Measurements from ENCODE around the gene DGKZ.

Gene DGKZ

DNA sequence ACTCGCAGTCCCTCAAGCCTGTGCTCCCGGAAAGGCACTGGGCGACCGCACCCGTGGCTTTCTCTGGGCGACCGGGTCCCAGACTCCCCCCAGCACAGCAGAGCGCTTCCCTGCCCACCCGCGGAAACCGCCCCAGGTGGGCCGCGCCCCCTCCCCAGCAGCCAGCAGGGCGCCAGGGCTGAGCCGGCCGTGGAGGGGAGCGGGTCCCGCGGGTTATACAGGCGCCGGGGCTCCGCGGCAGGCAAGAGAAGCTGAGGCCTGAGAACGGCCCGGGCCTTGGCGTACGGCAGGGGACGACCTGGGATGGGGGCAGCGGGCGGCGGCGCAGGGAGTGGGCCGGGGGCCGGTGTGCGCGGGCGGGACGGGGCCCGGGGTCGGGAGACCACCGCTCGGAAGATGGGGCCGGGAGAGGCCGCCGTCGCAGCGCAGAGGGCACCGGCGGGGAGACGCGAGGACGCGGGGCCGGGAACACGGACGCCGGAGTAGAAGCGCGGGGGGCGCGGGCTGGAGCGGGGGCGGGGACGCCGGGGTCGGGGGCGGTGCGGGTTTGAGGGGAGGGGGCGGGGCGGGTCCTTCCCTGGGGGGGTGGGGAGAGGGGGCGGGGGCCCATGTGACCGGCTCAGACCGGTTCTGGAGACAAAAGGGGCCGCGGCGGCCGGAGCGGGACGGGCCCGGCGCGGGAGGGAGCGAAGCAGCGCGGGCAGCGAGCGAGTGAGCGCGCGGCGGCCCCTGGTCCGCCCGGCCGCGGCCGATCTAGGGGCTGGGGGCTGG lies 34.0 kb downstream of the DGKZ start, which contains the start of gene MDK:
MDK (plus strand) TSS at position 622 of the 771 bp plus-strand sequence. CDS start 389 bp downstream, outside the sequence.
- no peak for DNase-seq (ENCODE audit: low read depth in 3 of 3)

DNA sequence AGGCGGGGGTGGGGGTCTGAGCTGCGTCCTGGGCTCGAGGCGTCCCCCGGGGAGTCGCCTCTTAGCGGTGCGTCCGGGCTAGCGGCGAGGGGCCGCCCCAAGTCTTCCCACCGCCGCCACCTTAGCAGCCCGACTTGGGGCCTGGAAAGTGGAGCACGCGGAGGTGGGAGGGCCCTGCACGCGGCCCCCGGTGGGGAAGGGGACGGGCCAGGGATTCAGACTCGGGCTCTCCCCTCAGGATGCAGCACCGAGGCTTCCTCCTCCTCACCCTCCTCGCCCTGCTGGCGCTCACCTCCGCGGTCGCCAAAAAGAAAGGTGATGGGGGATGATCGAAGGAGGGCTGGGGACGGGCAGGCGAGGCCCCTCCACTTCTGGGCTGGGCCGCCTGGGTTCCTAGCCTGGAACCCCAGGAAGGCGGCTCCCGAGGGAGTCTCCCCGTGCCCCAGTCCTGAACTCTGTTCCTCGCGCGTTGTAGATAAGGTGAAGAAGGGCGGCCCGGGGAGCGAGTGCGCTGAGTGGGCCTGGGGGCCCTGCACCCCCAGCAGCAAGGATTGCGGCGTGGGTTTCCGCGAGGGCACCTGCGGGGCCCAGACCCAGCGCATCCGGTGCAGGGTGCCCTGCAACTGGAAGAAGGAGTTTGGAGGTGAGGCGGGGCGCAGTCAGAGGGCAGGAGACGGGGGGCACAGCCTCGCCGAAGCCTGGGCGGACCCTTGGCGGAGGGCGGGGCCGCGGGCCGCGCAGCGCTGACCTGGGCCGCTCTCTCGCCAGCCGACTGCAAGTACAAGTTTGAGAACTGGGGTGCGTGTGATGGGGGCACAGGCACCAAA lies 34.8 kb downstream of the DGKZ start:
- no peak for DNase-seq (ENCODE audit: low read depth in 3 of 3)

DNA sequence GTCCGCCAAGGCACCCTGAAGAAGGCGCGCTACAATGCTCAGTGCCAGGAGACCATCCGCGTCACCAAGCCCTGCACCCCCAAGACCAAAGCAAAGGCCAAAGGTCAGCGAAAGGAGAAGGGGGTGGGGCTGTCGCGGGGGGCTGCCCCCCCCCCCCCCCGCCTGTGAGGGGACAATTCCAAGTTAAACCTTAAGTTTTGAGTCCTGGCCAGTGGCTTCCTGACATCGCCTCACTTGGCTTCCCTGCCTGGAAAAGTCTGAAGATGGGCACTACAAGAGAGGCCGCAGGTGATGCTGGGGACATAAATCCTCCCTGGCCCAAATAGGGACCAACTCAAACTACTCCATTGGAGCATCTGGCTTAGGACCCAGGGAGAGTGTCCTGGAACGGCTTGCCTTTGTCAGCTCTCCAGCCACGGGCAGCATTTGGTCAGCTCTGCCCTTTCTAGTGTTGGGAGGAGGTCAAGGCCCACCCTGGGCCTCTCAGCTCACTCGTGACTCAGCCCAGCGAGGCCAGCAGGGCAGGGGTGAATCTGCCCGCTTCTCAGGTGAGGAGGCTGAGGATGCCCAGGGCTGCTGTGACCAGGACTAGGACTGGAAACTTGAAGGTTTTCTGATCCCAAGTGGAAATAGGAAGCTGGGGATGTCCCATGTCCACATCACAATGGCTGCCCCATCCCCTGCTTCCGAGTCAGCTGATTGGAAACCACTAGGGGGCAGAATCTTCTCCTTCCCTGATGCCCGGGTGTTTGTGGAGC lies 35.6 kb downstream of the DGKZ start:
- DNase-seq (ENCODE audit: low read depth in 3 of 3): no peak

DNA sequence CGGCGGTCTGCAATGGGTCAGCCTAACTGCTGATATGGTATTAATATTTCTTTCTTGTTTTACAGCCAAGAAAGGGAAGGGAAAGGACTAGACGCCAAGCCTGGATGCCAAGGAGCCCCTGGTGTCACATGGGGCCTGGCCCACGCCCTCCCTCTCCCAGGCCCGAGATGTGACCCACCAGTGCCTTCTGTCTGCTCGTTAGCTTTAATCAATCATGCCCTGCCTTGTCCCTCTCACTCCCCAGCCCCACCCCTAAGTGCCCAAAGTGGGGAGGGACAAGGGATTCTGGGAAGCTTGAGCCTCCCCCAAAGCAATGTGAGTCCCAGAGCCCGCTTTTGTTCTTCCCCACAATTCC lies 36.1 kb downstream of the DGKZ start:
- DNase-seq (ENCODE audit: low read depth in 3 of 3): no peak

DNA sequence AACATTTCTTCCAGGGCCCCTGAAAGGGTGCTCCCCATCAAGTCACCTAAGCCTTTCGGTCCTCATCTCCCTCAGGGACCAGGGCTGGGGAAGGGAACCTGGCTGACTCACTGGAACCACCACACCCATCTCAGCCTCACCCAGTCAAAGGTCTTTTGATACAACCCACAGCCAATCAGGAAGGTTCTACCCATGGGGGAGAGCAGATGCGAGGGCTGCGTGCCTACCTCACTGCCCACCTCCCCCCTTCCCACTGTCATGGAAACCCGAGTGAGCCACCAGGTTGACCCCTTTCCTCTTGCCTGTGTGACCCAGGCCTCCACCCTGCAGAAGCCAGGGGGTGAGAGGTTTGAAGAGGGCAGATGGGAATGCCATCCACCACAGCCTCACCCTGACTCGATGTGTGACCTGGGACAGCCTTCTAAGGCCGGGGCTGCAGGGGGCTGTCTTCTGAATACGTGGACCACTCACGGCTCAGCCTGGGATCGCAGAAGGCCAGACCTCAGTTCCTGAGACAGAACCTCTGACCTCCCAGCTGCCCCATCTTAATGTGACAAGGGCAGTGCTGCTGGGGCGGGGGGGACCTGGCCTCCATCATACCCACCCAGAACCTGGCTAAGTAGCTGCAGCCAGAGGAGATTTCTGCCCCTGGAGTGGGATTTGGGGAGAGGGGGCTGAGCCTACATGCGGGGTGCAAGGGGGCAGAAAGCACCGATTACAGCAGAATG lies 36.9 kb downstream of the DGKZ start:
- no peak for DNase-seq (ENCODE audit: low read depth in 3 of 3)

DNA sequence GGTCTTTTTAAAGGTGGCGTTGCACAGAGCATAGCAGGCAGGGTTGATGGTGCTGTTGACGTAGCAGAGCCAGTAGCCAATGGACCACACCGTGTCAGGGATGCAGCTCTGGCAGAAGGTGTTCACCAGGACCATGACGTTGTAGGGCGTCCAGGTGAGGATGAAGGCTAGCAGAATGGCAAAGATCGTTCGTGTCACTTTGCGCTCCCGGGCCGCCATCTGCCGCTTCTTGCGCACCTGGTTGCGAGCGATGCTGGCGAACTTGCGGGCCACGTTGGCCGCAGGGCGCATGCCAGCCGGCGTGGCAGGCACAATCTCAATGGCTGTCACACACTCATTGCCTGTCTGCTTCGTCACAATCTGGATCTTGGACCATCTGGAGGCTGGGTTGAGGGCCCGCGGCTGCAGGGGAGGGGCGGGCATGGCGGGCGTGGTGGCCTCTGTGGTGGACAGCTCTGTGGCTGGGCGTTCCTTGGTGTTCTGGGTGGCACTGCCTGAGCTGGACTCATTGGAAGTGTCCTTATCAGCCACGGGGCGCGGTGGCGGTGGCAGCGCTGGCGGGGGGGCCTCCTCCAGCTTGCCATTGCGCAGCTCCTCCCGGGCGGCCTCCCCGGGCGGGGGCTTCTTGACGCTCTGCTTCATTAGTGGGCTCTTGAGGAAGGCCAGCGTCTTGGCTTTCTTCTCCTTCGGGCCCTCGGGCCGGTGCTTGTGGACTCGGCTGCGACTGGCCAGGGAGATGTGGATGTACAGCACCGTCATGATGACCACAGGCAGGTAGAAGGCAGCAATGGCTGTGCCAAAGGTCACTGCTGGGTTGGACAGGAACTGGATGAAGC lies 38.1 kb downstream of the DGKZ start:
- no peak for DNase-seq (ENCODE audit: low read depth in 3 of 3)

DNA sequence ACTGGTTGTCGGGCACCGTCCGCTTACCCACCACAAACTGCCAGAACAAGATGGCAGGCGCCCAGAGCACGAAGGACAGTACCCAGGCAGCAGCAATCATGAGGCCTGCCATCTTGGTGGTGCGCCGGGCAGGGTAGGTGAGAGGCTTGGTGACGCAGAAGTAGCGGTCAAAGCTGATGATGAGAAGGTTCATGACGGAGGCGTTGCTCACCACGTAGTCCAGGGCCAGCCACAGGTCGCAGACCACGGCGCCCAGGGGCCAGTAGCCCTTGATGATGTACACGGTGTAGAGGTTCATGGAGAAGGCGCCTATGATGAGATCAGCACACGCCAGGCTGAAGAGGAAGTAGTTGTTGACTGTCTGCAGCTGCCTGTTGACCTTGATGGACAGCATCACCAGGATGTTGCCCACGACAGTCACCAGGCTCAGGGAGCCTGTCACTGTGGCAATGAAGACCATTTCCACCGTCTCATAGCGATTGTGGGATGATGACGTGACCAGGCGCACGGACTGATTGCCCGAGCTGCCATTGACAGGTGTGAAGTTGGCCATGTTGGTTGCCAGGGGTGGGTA lies 38.8 kb downstream of the DGKZ start:
- no peak for DNase-seq (ENCODE audit: low read depth in 3 of 3)

DNA sequence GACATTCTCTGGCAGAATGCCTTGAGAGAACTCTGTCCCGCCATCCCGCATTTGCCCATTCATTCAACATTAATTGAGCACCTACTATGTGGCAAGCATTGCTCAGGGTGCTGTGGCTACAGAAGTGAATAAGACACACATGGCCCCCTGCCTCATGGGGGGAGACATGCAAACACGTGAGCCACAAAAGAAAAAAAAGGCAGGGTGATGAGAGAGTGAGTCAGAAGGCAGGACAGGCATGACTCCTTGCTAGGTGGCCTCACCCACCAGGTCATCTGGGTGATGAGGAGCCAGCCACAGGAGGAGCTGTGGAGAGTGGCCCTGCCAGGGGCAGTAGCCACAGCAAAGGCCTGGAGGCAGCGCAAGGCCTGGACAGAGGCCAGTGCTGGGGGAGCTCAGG lies 39.4 kb downstream of the DGKZ start:
- no peak for DNase-seq (ENCODE audit: low read depth in 3 of 3)

DNA sequence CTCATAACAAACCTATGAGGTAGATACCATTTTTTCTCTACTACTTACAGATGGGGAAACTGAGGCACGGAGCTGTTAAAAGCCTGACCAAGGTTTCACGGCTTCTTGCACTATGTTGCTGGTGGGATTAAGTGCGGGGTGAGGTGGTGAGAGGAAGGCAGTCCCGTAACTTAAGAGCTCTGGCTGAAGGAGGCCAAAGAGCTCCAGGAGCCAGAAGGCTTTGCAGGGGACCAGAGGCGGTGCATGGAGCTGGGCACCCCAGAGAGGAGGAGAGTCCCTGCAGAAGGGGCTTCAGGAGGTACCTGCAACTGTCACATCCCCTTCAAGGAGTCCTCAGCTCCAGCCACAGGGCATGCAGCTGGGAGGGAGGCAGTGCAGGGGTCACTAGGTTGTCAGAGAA lies 40.2 kb downstream of the DGKZ start:
- no peak for DNase-seq (ENCODE audit: low read depth in 3 of 3)

DNA sequence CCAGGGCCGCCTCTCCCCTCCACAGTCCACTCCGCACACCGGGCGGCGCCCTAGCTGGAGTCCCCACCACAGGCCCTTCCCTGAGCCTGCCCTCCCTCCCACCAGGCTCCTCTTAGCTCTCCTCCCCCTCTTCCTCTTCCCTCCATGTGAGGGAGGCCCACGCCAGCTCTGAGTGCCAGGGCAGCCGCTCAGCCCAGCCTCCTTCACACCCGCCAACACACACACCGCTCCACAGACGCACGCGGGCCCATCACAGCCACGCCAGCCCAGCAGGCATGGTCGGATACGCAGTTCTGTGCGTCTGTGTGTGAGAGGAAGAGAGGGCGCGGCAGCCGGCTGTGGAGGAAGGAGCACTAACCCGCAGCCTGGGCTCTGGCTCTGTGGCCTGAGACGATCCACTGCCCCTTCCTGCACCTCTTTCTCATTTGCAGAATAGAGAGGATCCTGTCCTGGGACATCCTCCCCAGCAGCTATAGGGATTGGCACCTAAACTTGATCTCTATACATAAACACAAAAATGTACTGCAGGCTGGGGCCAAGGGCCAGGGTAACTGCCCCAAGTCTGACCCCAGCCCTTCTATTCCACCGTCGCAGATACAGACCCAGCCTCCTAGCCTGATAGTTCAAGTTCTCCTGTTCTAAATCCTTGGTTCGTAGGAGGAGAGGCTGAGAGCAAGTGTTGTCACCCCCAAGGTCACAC lies 40.8 kb downstream of the DGKZ start:
- DNase-seq (ENCODE audit: low read depth in 3 of 3): no peak

DNA sequence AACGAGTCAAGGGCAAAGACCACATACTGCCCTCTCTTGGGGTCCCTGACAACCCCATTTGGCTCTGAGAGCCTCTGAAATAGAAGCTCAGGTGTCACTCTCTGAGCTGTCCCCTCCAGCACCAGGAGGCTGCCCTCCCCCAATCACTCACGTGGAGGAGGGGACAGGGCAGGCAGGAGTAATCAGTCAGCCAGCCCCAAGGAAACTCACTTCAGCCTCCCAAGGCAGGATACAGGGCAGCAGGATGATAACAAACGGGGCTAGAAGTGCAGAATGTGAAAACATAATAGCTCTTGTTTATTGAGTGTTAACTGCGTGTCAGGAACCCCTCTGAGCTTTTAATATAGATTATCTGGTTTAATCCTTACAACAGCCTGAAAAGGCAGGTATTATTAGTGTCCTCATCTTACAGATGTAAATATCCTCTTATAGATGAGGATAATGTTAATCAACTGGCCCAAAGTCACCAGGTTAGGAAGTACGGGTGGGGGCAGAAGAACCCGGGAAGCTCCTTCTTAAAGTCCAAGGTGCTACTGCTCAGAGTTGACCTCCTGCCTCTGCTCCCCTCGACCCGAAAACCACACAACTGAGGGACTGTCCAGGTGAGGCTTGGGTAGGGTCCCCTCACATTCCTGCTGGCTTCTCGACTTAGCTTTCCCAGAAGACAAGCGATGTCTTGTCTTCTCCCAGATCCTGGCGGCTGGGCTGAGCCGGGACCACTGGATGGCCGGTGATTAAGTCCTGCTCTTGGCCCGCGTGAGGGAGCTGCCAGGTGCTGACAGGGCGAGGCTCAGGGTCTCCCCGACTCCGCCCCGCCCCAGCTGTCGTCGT lies 41.6 kb downstream of the DGKZ start:
- no peak for DNase-seq (ENCODE audit: low read depth in 3 of 3)

DNA sequence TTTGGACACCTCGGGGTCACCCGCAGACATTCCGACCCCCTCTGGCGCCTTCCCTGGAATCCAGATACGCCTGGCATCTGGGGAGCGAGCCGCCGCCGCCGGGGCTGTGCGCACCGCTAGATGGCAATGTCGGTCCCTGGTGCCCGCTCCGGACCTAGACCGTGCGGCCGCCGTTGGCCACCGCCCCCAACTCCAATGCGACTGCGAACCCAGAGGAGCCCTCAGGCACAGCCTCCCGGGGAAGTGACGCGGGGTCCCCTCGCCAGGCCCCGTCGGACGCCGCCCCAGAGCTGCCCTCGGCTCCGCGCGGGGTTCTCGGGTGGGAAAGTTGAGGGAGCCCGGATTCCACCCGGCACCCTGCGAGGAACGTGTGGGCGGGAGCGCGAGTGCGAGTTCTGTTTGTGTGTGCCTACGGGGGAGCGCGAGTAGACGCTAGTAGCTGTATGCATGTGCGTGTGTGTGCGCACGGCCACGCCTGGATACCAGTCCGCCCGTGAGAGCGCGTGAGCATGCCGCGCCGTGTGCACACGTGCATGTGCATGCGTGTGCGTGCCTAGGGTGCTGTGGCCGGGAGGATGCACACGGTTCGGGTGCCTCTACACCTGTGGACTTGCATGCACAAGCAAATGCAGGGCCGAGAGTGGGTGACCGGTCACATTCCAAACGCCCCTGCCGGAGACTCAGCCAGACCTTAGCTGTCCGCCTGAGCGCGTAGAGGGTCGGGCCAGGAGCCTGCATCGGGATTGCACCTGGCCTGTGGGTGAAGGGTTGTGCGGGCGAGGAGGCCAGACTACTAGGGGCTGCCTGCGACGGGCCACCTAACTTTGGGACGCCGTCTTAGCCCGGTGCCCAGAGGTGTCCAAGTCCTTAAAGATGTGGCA lies 42.4 kb downstream of the DGKZ start:
- no peak for DNase-seq (ENCODE audit: low read depth in 3 of 3)

DNA sequence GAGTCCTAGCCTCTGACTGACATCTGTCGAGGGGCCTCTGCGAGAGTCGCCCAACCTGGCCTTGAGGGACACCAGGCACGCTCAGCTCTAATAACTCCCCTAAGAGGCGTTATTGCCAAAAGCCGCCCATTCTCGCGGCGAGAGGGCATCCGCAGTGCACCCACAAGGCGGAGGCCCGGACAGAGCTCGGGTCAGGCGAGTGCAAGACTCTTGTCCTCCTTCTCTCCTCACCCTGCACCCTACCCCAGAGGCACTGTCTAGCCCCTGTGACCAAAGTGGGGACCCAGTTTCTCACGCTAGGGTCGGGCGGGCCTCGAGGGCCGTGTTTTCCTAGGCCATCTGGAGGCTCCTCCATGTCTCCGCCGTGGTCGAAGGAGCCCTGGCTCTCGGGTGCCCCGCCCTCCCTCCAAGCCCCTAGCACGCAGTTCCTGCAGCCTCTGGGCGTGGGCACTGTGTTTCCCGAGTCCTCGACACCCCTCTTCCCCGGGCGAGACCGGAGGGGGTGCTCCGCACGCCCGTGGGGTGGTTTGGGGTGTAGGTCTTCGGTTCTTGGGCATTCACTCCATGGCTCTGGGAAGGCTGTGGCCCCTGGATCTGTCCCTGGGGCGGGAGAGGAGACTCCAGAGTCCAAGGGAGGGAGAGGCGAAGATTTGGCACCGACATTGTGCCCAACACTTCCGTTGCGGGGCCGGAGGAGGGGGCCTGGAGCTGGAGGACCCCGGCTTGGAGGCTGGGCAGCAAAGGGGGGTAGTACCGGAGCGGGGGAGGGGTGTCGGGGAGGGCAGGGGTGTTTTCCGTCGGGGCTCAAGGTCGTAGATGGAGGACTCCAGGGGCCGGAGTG lies 43.3 kb downstream of the DGKZ start:
- DNase-seq (ENCODE audit: low read depth in 3 of 3): no peak

DNA sequence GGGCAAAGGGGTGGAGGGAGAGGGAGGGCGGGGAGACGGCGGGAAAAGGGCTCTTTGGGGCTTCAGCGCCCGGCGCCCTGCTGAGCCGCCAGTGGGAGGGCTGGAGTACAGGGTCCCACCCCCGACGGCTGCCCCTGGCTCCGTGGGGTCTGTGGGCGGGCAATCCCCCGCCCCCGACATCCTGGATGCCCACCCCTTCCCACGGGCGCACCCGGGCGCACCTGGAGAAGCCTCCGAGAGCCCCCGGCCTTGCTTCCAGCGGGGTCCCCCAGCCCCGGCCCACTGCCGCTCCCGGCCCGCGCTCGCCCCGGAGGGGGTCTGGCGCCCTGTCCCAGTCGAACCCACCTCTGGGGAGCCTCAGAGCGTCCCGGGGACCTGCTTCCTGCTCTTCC lies 43.9 kb downstream of the DGKZ start:
- no peak for DNase-seq (ENCODE audit: low read depth in 3 of 3)

DNA sequence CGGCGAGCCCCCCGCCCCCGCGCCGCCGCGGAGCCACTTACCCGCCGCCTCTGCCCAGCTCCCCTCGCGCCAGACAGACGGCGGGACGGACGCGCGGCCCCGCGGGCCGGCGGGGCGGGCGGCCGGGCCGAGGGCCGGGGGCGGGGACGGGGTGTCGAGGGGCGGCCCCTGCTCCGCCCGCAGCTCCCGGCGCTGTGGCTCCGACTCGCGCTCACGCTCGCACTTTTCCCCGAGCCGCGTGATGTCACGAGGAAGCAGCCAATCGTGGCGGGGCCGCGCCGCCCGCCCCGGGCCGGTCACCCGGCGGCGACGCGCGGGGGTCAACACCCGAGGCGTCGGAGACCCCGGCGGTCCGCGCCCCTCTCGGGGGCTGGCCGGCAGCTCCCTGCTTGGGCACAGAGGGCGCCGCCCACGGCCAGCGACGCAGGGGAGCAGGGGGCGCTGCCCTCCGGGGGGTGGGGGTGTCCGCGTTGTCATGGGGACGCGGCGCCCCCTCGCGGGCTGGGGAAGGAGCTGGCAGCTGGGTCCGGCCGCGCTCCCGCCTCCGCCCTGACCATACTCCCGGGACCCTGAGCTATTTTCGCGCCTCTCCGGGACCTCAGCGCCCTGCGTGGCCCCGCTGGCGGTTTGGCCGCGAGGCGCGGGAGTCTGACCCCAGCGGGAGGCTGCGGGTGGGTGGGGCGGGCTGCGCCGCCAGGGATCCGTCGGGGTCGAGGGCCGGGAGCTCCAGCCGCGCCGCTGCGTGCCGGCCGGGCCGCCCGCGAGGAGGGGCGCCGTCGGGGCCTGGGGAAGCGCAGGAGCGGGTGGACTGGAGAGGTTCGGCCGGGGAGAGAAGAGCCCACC lies 44.5 kb downstream of the DGKZ start, which contains the start of gene CHRM4:
CHRM4 (minus strand) TSS at position 199 of the 843 bp plus-strand sequence. CDS start 5,219 bp downstream, outside the sequence.
- DNase-seq (ENCODE audit: low read depth in 3 of 3): no peak
